ENCODE results near the gene KSR1. TPM values are rescaled to one million over a fixed set of nuclear protein-coding genes. Genes with fewer than 3 reads are reported as not detected.

The KSR1 gene
- total RNA-seq, 1 donor from 2014 or later, result 90.2 TPM

DNA sequence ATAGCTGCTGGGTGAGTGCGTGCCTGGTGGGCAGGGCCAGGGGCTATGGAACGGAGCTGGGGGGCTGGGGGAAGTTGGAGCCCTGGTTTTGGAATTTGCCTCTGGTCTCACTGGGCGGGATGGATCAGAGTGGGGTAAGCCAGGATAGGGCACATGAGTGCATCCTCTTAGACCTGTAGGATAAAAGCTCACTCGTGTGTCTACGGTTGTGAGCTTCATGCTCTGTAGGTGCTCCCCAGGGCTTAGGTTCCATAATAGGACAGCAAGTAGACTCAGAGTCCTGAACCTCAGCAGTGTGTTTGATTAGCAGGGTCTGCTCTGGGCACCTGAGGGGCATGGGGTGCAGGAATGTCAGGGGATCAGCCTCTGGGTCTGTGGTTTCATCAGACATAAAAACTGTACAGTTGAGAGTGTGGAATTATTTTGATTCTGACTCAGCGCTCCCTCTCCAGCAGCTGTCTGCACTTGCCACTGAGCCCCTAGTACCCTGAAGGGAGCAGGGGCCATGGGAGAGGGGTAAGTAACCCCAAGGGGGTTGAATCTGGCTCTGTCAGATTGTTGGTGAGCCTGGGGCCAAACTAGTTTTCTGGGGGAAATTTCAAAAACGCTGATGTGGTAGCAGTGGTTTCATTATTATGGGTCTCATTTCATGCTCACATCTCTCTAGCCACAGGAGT lies 90.5 kb downstream of the KSR1 start:
- no peak for FAIRE-seq
- H3K4me3 ChIP-seq (ENCODE audit: insufficient read depth, low read depth, low read length), result no peak overlapping the region
- peak overlapping the region; percentile 28 for H3K27ac ChIP-seq (ENCODE audit: low read depth, low read length)

DNA sequence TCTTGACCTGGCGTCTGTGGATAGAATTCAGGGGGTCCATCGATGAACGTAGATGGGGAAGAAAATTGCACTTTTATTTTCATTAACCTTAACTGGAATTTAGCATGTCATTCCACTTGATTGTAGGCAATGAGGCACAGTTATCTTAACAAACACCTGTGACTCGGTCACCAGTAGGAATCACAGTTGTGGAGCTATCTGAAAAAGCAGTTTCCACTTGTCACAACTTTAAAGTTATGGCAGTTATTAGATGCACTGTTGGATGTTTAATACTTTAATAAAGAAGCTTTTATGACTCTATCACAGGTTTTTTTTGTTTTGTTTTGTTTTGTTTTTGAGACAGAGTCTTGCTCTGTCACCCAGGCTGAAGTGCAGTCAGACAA lies 91.0 kb downstream of the KSR1 start:
- Mint-ChIP-seq H3K27me3 (ENCODE audit: low read depth, unreplicated experiment) (no peaks in the 10 kb centered on the region), H3K36me3 (ENCODE audit: low read depth, unreplicated experiment) (peaks cover 25% of the 10 kb centered on the region), H3K4me1 (ENCODE audit: low read depth, unreplicated experiment) (peaks cover 42% of the 10 kb centered on the region), H3K4me3 (ENCODE audit: unreplicated experiment) (no peak overlapping the region), H3K9me3 (ENCODE audit: unreplicated experiment) (no peaks in the 10 kb centered on the region), H3K27ac (ENCODE audit: unreplicated experiment) (no peak overlapping the region)
- Histone ChIP-seq H4K20me1 (ENCODE audit: insufficient read depth, low read length) (peaks cover 56% of the 10 kb centered on the region), H3K27ac (ENCODE audit: low read depth, low read length) (peak overlapping the region; percentile 28), H3K4me2 (ENCODE audit: low read length) (peak overlapping the region; percentile 54), H3K36me3 (ENCODE audit: insufficient read depth, low read length) (no peaks in the 10 kb centered on the region), H3K27me3 (ENCODE audit: insufficient read depth, low read length) (no peaks in the 10 kb centered on the region), H2AFZ (ENCODE audit: low read depth, low read length) (no peak overlapping the region), H3K79me2 (ENCODE audit: insufficient read depth, low read length) (peaks cover 86% of the 10 kb centered on the region), H3K4me1 (ENCODE audit: insufficient read depth, low read length) (peaks cover 46% of the 10 kb centered on the region), H3K4me3 (ENCODE audit: insufficient read depth, low read depth, low read length) (no peak overlapping the region), H3K9ac (ENCODE audit: low read length) (peak overlapping the region; percentile 25), H3K9me3 (ENCODE audit: insufficient read depth, low read depth, low read length) (no peaks in the 10 kb centered on the region)
- DNase-seq (ENCODE audit: low read depth), result no peak
- TF ChIP-seq EZH2 (IDR thresholded peaks at IDR 0.05; ENCODE audit: insufficient read depth, low read length), result no peak
- TF ChIP-seq, protein P1, sequence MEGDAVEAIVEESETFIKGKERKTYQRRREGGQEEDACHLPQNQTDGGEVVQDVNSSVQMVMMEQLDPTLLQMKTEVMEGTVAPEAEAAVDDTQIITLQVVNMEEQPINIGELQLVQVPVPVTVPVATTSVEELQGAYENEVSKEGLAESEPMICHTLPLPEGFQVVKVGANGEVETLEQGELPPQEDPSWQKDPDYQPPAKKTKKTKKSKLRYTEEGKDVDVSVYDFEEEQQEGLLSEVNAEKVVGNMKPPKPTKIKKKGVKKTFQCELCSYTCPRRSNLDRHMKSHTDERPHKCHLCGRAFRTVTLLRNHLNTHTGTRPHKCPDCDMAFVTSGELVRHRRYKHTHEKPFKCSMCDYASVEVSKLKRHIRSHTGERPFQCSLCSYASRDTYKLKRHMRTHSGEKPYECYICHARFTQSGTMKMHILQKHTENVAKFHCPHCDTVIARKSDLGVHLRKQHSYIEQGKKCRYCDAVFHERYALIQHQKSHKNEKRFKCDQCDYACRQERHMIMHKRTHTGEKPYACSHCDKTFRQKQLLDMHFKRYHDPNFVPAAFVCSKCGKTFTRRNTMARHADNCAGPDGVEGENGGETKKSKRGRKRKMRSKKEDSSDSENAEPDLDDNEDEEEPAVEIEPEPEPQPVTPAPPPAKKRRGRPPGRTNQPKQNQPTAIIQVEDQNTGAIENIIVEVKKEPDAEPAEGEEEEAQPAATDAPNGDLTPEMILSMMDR (IDR thresholded peaks at IDR 0.05; ENCODE audit: insufficient read depth, low read depth, low read length), result no peak
- no peak for FAIRE-seq

More for the DNA sequence above, 90.5 kb downstream of the KSR1 start:
- Mint-ChIP-seq H3K27me3 (ENCODE audit: low read depth, unreplicated experiment) (no peaks in the 10 kb centered on the region), H3K27ac (ENCODE audit: unreplicated experiment) (peak overlapping the region; percentile 13), H3K4me3 (ENCODE audit: unreplicated experiment) (no peak overlapping the region), H3K36me3 (ENCODE audit: low read depth, unreplicated experiment) (peaks cover 21% of the 10 kb centered on the region), H3K4me1 (ENCODE audit: low read depth, unreplicated experiment) (peaks cover 38% of the 10 kb centered on the region), H3K9me3 (ENCODE audit: unreplicated experiment) (no peaks in the 10 kb centered on the region)
- Histone ChIP-seq H3K36me3 (ENCODE audit: insufficient read depth, low read length) (no peaks in the 10 kb centered on the region), H3K9me3 (ENCODE audit: insufficient read depth, low read depth, low read length) (no peaks in the 10 kb centered on the region), H4K20me1 (ENCODE audit: insufficient read depth, low read length) (peaks cover 59% of the 10 kb centered on the region), H3K4me2 (ENCODE audit: low read length) (peak overlapping the region; percentile 54), H2AFZ (ENCODE audit: low read depth, low read length) (no peak overlapping the region), H3K4me1 (ENCODE audit: insufficient read depth, low read length) (peaks cover 40% of the 10 kb centered on the region), H3K9ac (ENCODE audit: low read length) (peak overlapping the region; percentile 32), H3K27me3 (ENCODE audit: insufficient read depth, low read length) (no peaks in the 10 kb centered on the region), H3K79me2 (ENCODE audit: insufficient read depth, low read length) (peaks cover 88% of the 10 kb centered on the region)
- TF ChIP-seq, protein P1 (IDR thresholded peaks at IDR 0.05; ENCODE audit: insufficient read depth, low read depth, low read length), result no peak
- TF ChIP-seq EZH2 (IDR thresholded peaks at IDR 0.05; ENCODE audit: insufficient read depth, low read length), result no peak
- peak; percentile 55 for DNase-seq (ENCODE audit: low read depth)

- Histone ChIP-seq H3K27me3 (ENCODE audit: insufficient read depth, low read length) (no peaks in the 10 kb centered on the region), H3K9ac (ENCODE audit: low read length) (no peak overlapping the region), H3K79me2 (ENCODE audit: insufficient read depth, low read length) (peaks cover 76% of the 10 kb centered on the region), H3K36me3 (ENCODE audit: insufficient read depth, low read length) (no peaks in the 10 kb centered on the region), H2AFZ (ENCODE audit: low read depth, low read length) (no peak overlapping the region), H3K4me3 (ENCODE audit: insufficient read depth, low read depth, low read length) (no peak overlapping the region), H3K4me2 (ENCODE audit: low read length) (no peak overlapping the region), H3K4me1 (ENCODE audit: insufficient read depth, low read length) (peaks cover 56% of the 10 kb centered on the region), H3K9me3 (ENCODE audit: insufficient read depth, low read depth, low read length) (no peaks in the 10 kb centered on the region), H4K20me1 (ENCODE audit: insufficient read depth, low read length) (peaks cover 46% of the 10 kb centered on the region), H3K27ac (ENCODE audit: low read depth, low read length) (no peak overlapping the region)
- H3K27ac Mint-ChIP-seq (ENCODE audit: unreplicated experiment), result no peak overlapping the region
- peaks cover 50% of the 10 kb centered on the region for H3K4me1 Mint-ChIP-seq (ENCODE audit: low read depth, unreplicated experiment)
- H3K27me3 Mint-ChIP-seq (ENCODE audit: low read depth, unreplicated experiment), result no peaks in the 10 kb centered on the region
- DNase-seq (ENCODE audit: low read depth), result no peak
- no peak for FAIRE-seq
- H3K9me3 Mint-ChIP-seq (ENCODE audit: unreplicated experiment), result no peaks in the 10 kb centered on the region
- TF ChIP-seq, protein P1 (IDR thresholded peaks at IDR 0.05; ENCODE audit: insufficient read depth, low read depth, low read length), result no peak
- no peak for TF ChIP-seq EZH2 (IDR thresholded peaks at IDR 0.05; ENCODE audit: insufficient read depth, low read length)
- H3K36me3 Mint-ChIP-seq (ENCODE audit: low read depth, unreplicated experiment), result peaks cover 25% of the 10 kb centered on the region
- no peak overlapping the region for H3K4me3 Mint-ChIP-seq (ENCODE audit: unreplicated experiment)
Measured at GRCh38 chr17:27548369-27548768, 92.1 kb downstream of the KSR1 start.
